ENCODE measurements around the gene RNF8.
A peak's percentile ranks its signal among the peaks of the same experiment; 100 is the strongest.
"Not testable (repeated sequence)": the region's sequence is repeated elsewhere in the genome, so short reads cannot be mapped to it uniquely, and the experiment has no call there.

RNF8 gene

DNA sequence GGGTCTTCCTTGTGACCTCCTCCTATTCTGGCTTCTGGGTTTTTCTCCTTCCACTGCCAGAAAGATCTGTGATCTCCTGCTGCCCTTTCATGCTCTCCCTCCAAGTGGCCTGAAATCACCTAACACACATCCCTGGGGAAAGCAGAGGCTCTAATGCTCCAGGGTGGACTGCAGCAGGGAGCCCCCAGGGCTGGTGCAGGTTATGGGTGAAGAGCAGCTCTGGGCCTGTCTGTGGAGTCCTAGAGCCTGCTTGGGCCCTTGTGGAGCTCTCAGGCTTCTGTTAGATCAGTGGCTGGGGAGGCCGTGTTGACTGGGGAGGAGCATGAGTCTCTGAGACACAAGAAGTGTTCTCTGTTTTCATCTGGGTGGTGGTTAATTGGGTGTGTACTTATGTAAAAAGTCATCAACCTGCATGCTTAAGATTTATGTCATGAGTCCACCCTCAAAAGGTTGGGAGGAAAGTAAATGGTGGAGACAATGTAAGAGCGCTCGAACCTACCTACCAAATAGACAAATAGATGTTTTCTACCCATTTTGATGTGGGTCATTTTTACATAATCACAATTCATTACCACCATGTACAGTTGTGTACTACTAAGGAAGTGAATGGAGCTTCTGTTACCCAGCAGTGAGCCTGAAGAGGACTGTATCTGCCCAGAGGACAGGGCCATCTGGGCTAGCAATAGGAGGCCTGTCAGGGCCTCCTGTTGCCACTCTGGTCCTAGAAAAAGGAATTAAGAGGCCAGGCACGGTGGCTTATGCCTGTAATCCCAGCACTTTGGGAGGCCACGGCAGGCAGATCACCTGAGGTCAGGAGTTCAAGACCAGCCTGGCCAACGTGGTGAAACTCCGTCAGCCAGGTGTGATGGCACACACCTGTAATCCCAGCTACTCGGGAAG, 32.0 kb upstream of the RNF8 start:
- no peak for DNase-seq

DNA sequence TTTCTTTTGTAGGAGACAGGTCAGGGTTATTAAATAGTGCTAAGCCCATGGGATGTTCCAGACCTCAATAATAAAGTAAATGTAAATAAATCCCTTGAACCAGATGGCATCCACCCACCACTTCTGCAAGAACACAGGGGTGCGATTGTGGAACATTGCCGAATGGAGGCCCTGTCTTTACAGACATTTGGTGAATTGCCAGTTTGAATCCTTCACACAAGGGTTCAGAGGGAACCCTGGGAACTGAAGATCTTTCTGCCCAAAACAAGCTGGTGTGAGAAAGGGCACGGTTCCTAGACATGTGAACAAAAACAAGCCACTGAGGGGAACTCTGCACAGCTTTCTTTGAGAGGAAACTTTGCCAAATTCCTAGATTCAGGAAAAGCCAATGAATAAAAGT, 30.2 kb upstream of the RNF8 start:
- peak; percentile 52 for DNase-seq

GRCh38 chr6:37324131-37325033, 29.4 kb upstream of the RNF8 start:
- no peak for DNase-seq

GRCh38 chr6:37330345-37330744, 23.4 kb upstream of the RNF8 start:
- not testable (repeated sequence) for DNase-seq

- no peak for DNase-seq
Observed at GRCh38 chr6:37331047-37331446, 22.7 kb upstream of the RNF8 start.

DNA sequence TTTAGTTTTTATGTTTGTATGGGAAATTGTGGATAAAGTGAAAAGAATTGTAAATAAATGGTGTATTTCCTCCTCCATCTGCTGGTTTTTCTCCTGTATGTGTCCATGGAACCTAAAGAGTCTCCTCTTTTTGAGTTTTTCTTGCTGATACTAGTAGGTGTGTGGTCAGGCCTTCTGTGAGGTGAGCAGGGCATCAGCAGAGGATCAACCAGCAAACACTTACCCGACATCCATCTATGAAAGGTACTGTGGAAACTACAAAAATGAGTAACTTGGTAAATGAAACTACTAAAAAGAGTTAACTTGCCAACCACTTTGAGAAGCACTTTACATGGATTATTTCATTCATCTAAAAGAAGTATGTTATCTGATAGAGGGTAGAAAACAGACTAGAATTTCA, 20.9 kb upstream of the RNF8 start:
- DNase-seq, result no peak

DNA sequence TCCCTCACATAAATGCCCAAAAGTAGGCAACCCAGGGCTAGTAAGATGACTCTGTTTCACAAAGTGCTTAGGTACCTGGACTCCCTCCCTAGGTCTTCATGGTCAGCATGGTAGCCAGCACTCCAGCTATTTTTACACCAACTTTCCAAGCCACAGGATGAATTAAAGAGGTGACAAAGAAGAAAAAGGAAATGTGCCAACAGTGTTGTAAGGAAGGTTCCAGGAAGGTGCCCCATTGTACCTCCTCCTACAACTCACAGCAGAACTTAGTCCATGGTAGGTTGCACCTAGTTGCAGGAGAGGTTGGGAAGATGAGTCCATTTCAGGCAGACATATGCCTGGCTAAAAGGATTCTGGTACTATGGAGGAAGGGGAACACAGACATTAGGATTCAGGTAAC, 19.7 kb upstream of the RNF8 start:
- DNase-seq, result no peak

- DNase-seq, result not testable (repeated sequence)
Observed at GRCh38 chr6:37338317-37338716, 15.5 kb upstream of the RNF8 start.

DNA sequence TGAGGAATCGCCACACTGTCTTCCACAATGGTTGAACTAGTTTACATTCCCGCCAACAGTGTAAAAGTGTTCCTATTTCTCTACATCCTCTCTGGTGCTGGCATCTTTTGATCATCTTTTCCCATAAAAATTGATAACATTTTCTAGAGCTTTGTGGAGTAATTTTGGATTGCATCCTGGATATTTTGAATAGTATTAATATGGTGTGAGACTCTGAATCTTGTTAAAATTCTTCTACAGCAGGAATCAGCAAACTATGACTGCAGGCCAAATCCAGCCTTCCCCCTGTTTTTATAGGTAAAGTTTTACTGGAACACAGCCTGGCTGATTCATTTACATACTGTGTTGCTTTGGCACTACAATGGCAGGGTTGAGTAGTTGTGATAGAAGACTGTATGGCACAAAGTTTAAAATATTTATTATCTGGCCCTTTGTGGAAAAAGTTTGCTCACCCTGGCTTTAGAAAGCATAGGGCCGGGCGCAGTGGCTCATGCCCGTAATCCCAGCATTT, 15.0 kb upstream of the RNF8 start:
- DNase-seq, result no peak

DNA sequence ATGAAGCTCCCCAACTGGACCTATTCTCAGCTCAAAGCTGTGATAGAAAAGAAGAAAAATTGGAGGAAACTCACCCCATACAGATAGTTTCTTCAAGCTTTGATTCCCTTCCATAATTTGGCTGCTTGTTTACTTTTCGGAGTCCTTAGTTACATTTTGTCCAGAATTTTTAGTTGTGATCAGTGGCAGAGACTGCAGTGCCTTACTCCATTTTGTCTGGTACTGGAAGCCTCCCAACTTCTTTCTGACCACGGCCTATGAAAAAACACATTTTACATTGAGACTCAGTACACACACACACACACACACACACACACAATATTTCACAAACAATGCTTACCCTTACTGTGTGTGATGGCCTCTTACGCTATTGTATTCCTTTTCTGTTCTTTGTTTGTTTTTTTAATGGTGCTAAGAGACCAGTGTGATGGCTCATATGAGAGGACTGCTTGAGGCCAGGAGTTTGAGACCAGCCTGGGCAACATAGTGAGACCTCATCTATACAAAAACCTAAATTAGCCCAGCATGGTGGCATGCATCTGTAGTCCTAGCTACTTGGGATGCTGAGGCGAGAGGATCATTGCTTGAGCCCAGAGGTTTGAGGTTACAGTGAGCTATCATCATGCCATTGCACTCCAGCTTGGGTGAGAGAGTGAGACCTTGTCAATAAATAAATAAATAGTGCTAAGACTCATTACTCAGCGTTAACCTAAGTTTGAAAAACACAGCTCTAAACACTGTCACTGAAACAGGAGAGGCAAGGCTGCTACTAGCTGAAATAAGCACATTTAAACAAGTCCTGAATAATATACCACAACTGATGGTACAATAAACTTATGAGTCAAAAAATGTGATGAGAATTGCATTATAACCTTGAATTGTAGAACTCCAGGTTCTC, 13.8 kb upstream of the RNF8 start:
- DNase-seq, result no peak

- DNase-seq, result no peak
Observed at GRCh38 chr6:37340639-37340943, 13.2 kb upstream of the RNF8 start.

DNA sequence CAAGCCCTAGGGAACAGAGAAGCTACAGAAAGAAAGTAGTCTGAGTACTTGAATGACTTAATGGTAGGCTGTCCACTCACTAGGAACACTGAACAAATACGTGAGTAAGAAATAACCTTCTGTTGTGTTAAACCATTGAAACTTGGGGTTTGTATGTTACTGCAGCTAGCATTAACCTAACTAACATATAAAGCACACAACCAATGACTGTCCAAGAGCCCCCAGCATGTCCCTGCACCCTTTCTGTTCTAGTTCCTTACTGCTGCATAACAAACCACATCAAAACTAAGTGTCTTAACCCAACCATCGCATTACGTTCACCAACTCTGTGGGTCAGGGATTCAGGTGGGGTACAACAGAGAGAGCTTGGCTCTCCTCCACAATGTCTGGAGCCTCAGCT, 10.5 kb upstream of the RNF8 start:
- no peak for DNase-seq

GRCh38 chr6:37344308-37344707, 9.5 kb upstream of the RNF8 start:
- DNase-seq, result no peak

- not testable (repeated sequence) for DNase-seq
Observed at GRCh38 chr6:37345804-37346203, 8.0 kb upstream of the RNF8 start.

- DNase-seq, result no peak
Observed at GRCh38 chr6:37347177-37347576, 6.6 kb upstream of the RNF8 start.

GRCh38 chr6:37347670-37348111, 6.1 kb upstream of the RNF8 start:
- no peak for DNase-seq

- no peak for DNase-seq
Observed at GRCh38 chr6:37351027-37351426, 2.8 kb upstream of the RNF8 start.

- no peak for DNase-seq
Observed at GRCh38 chr6:37352384-37352783, 1.4 kb upstream of the RNF8 start.

- no peak for DNase-seq
Observed at GRCh38 chr6:37354526-37355384, 972 bp downstream of the RNF8 start.

GRCh38 chr6:37357288-37357687, 3.5 kb downstream of the RNF8 start:
- no peak for DNase-seq

DNA sequence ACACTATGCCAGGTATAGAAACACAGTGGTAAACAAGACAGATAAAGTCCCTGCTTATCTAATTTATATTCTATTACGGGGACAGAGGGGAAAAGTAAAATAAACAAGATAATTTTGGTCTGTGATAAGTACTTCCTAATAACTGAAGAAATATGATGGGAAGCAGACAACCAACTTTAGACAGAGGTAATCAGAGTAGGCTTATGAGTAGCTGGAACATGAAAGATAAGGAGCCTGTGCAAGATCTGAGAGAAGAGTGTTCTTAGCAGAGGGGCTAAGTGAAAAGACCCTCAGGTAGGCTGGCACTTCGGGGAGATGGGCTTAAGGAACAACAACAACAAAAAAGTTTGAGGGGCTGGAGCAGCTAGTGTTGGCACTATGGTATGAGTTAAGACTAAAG, 4.1 kb downstream of the RNF8 start:
- DNase-seq, result no peak

DNA sequence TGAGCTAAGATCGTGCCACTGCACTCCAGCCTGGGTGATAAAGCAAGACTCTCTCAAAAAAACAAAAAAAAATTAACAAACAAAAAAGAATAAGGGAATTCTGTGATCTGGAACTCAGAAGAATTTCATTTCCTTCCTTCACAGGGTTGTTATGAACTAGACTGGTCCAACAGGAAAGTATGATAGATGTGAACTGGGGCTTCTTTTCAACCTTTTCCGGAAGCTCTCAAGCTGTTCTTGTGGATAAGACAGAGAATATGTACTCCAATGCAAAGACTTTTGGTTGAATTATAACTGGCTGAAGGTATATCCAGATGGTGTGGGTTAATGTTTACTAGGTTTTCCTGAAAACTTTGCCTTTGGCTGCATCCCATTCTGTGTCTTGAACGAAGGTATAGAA, 5.3 kb downstream of the RNF8 start:
- no peak for DNase-seq
